GM12801 (cell line): ENCODE data around the gene ZFHX3.

ENCODE experiments used
- CTCF ChIP-seq: IDR thresholded peaks from one replicate; pipeline ENCODE4 v1.5.1; 2011; ENCODE audit warnings: control low read depth; ENCODE audit not compliant: insufficient read length; ENCODE audit errors: extremely low read depth

The ZFHX3 gene

GRCh38 chr16:73046849-73047214 is 1.1 kb downstream of the ZFHX3 start:
- no peak for TF ChIP-seq CTCF

- TF ChIP-seq CTCF = no peak
Measured at GRCh38 chr16:73046202-73046848, 1.6 kb downstream of the ZFHX3 start.

- no peak for TF ChIP-seq CTCF
Measured at GRCh38 chr16:73043828-73044467, 4.0 kb downstream of the ZFHX3 start.

GRCh38 chr16:73042807-73043206 is 5.1 kb downstream of the ZFHX3 start:
- no peak for TF ChIP-seq CTCF

- TF ChIP-seq CTCF = no peak
Measured at GRCh38 chr16:73041676-73042075, 6.3 kb downstream of the ZFHX3 start.

- no peak for TF ChIP-seq CTCF
Measured at GRCh38 chr16:73040735-73041402, 7.1 kb downstream of the ZFHX3 start.

GRCh38 chr16:73040136-73040535 is 7.8 kb downstream of the ZFHX3 start:
- TF ChIP-seq CTCF = no peak
